Activated naive CD8-positive, alpha-beta T cell treated with anti-CD3 and anti-CD28 coated beads for 36 hours (primary cell): ENCODE results near the gene GRAP2. TPM values are rescaled to one million over a fixed set of nuclear protein-coding genes. Genes with fewer than 3 reads are reported as not detected.

Experiments
- DNase-seq: peaks from one replicate; pipeline ENCODE4 v3.0.0; 2021
- H3K27ac Mint-ChIP-seq: one replicate; pipeline ENCODE4 v1.8.0; 2022; ENCODE audit warnings: mild to moderate bottlenecking, moderate library complexity, mixed read lengths
- H3K27me3 Mint-ChIP-seq: one replicate; pipeline ENCODE4 v1.8.0; 2022; ENCODE audit warnings: mild to moderate bottlenecking, mixed read lengths
- H3K36me3 Mint-ChIP-seq: one replicate; pipeline ENCODE4 v1.8.0; 2021; ENCODE audit warnings: mild to moderate bottlenecking, mixed read lengths
- H3K4me1 Mint-ChIP-seq: one replicate; pipeline ENCODE4 v1.8.0; 2021; ENCODE audit warnings: mixed read lengths
- H3K4me3 Mint-ChIP-seq: one replicate; pipeline ENCODE4 v1.8.0; 2022; ENCODE audit warnings: mild to moderate bottlenecking, moderate library complexity, mixed read lengths
- H3K9me3 Mint-ChIP-seq: one replicate; pipeline ENCODE4 v1.8.0; 2022; ENCODE audit warnings: mixed read lengths
- total RNA-seq, 2 experiments: library from RNA; stranded (reverse); gene quantifications; one replicate each; pipeline ENCODE4 v1.2.3, GENCODE V29; 2021

The GRAP2 gene
- total RNA-seq, 2 experiments from 2014 or later, result 65.2 to 65.5 TPM

GRCh38 chr22:39994041-39994565, 93.2 kb downstream of the GRAP2 start:
- Mint-ChIP-seq H3K4me3 (peak overlapping the region; percentile 30), H3K4me1 (peaks cover 13% of the 10 kb centered on the region), H3K27me3 (peaks cover 5% of the 10 kb centered on the region), H3K36me3 (no peaks in the 10 kb centered on the region), H3K27ac (peak overlapping the region; percentile 84), H3K9me3 (no peaks in the 10 kb centered on the region)
- DNase-seq, result peak; percentile 64

- Mint-ChIP-seq H3K4me3 (peak within 1 kb of the TSS; percentile 35), H3K36me3 (no peaks in the 10 kb centered on the region), H3K9me3 (no peaks in the 10 kb centered on the region), H3K27ac (peak within 1 kb of the TSS; percentile 84), H3K4me1 (peaks cover 13% of the 10 kb centered on the region), H3K27me3 (peaks cover 5% of the 10 kb centered on the region)
- DNase-seq, result peak; percentile 68
Observed at GRCh38 chr22:39994566-39995392, 93.9 kb downstream of the GRAP2 start, which contains the start of gene FAM83F. FAM83F (plus strand) TSS chr22:39994954; CDS start chr22:39995043, 89 bp downstream.

- Mint-ChIP-seq H3K4me3 (peak overlapping the region; percentile 35), H3K9me3 (no peaks in the 10 kb centered on the region), H3K36me3 (no peaks in the 10 kb centered on the region), H3K27ac (no peak overlapping the region), H3K27me3 (peaks cover 5% of the 10 kb centered on the region), H3K4me1 (peaks cover 13% of the 10 kb centered on the region)
- no peak for DNase-seq
Observed at GRCh38 chr22:39995393-39996252, 94.7 kb downstream of the GRAP2 start.

- no peaks in the 10 kb centered on the region for H3K9me3 Mint-ChIP-seq
- peak overlapping the region; percentile 4 for H3K4me3 Mint-ChIP-seq
- no peaks in the 10 kb centered on the region for H3K36me3 Mint-ChIP-seq
- DNase-seq, result no peak
- H3K27me3 Mint-ChIP-seq, result peaks cover 5% of the 10 kb centered on the region
- H3K4me1 Mint-ChIP-seq, result peaks cover 13% of the 10 kb centered on the region
- no peak overlapping the region for H3K27ac Mint-ChIP-seq
Observed at GRCh38 chr22:39996732-39997131, 95.8 kb downstream of the GRAP2 start.

GRCh38 chr22:39997421-39997820, 96.5 kb downstream of the GRAP2 start:
- H3K27ac Mint-ChIP-seq, result no peak overlapping the region
- no peak overlapping the region for H3K4me3 Mint-ChIP-seq
- H3K4me1 Mint-ChIP-seq, result peaks cover 13% of the 10 kb centered on the region
- H3K36me3 Mint-ChIP-seq, result no peaks in the 10 kb centered on the region
- H3K27me3 Mint-ChIP-seq, result peaks cover 5% of the 10 kb centered on the region
- DNase-seq, result no peak
- H3K9me3 Mint-ChIP-seq, result no peaks in the 10 kb centered on the region

GRCh38 chr22:39997939-39998726, 97.2 kb downstream of the GRAP2 start:
- Mint-ChIP-seq H3K27ac (no peak overlapping the region), H3K27me3 (peaks cover 5% of the 10 kb centered on the region), H3K9me3 (no peaks in the 10 kb centered on the region), H3K4me3 (no peak overlapping the region), H3K4me1 (peaks cover 13% of the 10 kb centered on the region), H3K36me3 (no peaks in the 10 kb centered on the region)
- DNase-seq, result no peak

GRCh38 chr22:39999144-39999757, 98.4 kb downstream of the GRAP2 start:
- Mint-ChIP-seq H3K4me3 (no peak overlapping the region), H3K27ac (no peak overlapping the region), H3K4me1 (peaks cover 4% of the 10 kb centered on the region), H3K36me3 (no peaks in the 10 kb centered on the region), H3K27me3 (peaks cover 5% of the 10 kb centered on the region), H3K9me3 (no peaks in the 10 kb centered on the region)
- no peak for DNase-seq

GRCh38 chr22:40000171-40000570, 99.3 kb downstream of the GRAP2 start:
- no peaks in the 10 kb centered on the region for H3K36me3 Mint-ChIP-seq
- peaks cover 5% of the 10 kb centered on the region for H3K27me3 Mint-ChIP-seq
- no peak overlapping the region for H3K4me3 Mint-ChIP-seq
- no peak overlapping the region for H3K27ac Mint-ChIP-seq
- no peak for DNase-seq
- H3K4me1 Mint-ChIP-seq, result peaks cover 3% of the 10 kb centered on the region
- no peaks in the 10 kb centered on the region for H3K9me3 Mint-ChIP-seq

GRCh38 chr22:40001106-40001505, 100.2 kb downstream of the GRAP2 start:
- Mint-ChIP-seq H3K27me3 (peaks cover 1% of the 10 kb centered on the region), H3K36me3 (no peaks in the 10 kb centered on the region), H3K4me3 (no peak overlapping the region), H3K9me3 (no peaks in the 10 kb centered on the region), H3K4me1 (peaks cover under 1% of the 10 kb centered on the region), H3K27ac (no peak overlapping the region)
- DNase-seq, result no peak

GRCh38 chr22:40001800-40002577, 101.1 kb downstream of the GRAP2 start:
- no peak for DNase-seq
- no peaks in the 10 kb centered on the region for H3K27me3 Mint-ChIP-seq
- H3K9me3 Mint-ChIP-seq, result no peaks in the 10 kb centered on the region
- H3K36me3 Mint-ChIP-seq, result no peaks in the 10 kb centered on the region
- H3K4me1 Mint-ChIP-seq, result no peaks in the 10 kb centered on the region
- no peak overlapping the region for H3K27ac Mint-ChIP-seq
- no peak overlapping the region for H3K4me3 Mint-ChIP-seq

GRCh38 chr22:40002935-40003715, 102.2 kb downstream of the GRAP2 start:
- H3K4me1 Mint-ChIP-seq, result peaks cover under 1% of the 10 kb centered on the region
- no peak overlapping the region for H3K27ac Mint-ChIP-seq
- no peaks in the 10 kb centered on the region for H3K36me3 Mint-ChIP-seq
- H3K9me3 Mint-ChIP-seq, result no peaks in the 10 kb centered on the region
- no peak for DNase-seq
- peaks cover 6% of the 10 kb centered on the region for H3K27me3 Mint-ChIP-seq
- H3K4me3 Mint-ChIP-seq, result no peak overlapping the region

GRCh38 chr22:40004836-40005235, 104.0 kb downstream of the GRAP2 start:
- no peak for DNase-seq
- peaks cover 11% of the 10 kb centered on the region for H3K27me3 Mint-ChIP-seq
- H3K27ac Mint-ChIP-seq, result no peak overlapping the region
- peaks cover 12% of the 10 kb centered on the region for H3K4me1 Mint-ChIP-seq
- no peaks in the 10 kb centered on the region for H3K36me3 Mint-ChIP-seq
- no peak overlapping the region for H3K4me3 Mint-ChIP-seq
- no peaks in the 10 kb centered on the region for H3K9me3 Mint-ChIP-seq

GRCh38 chr22:40006641-40007040, 105.8 kb downstream of the GRAP2 start:
- Mint-ChIP-seq H3K27ac (no peak overlapping the region), H3K9me3 (no peaks in the 10 kb centered on the region), H3K36me3 (no peaks in the 10 kb centered on the region), H3K4me3 (no peak overlapping the region), H3K27me3 (peaks cover 11% of the 10 kb centered on the region), H3K4me1 (peaks cover 18% of the 10 kb centered on the region)
- no peak for DNase-seq
